Hematopoietic multipotent progenitor cell treated with erythropoietin and hydrocortisone succinate and interleukin-3 and kit ligand, for 17 days (in vitro differentiated cells): ENCODE measurements around the gene CLDN5.

Experiments used
- DNase-seq: peaks from one replicate; pipeline ENCODE4 v3.0.0-alpha.2; 2015; ENCODE audit warnings: low spot score

CLDN5 gene

GRCh38 chr22:19522190-19522880, 1.9 kb downstream of the CLDN5 start:
- DNase-seq = no peak

- DNase-seq = no peak
Observed at GRCh38 chr22:19520566-19521305, 3.5 kb downstream of the CLDN5 start.

GRCh38 chr22:19520007-19520406, 4.2 kb downstream of the CLDN5 start:
- no peak for DNase-seq

GRCh38 chr22:19519041-19519926, 4.9 kb downstream of the CLDN5 start:
- no peak for DNase-seq

- no peak for DNase-seq
Observed at GRCh38 chr22:19518635-19519034, 5.6 kb downstream of the CLDN5 start.

- DNase-seq = no peak
Observed at GRCh38 chr22:19517919-19518611, 6.1 kb downstream of the CLDN5 start.

- DNase-seq = no peak
Observed at GRCh38 chr22:19517171-19517500, 7.1 kb downstream of the CLDN5 start.

GRCh38 chr22:19516378-19517170, 7.6 kb downstream of the CLDN5 start:
- no peak for DNase-seq

- no peak for DNase-seq
Observed at GRCh38 chr22:19515654-19516377, 8.4 kb downstream of the CLDN5 start.

GRCh38 chr22:19514831-19515565, 9.2 kb downstream of the CLDN5 start:
- DNase-seq = no peak

- DNase-seq = no peak
Observed at GRCh38 chr22:19513823-19514222, 10.4 kb downstream of the CLDN5 start.

- DNase-seq = no peak
Observed at GRCh38 chr22:19510919-19511341, 13.3 kb downstream of the CLDN5 start.

- no peak for DNase-seq
Observed at GRCh38 chr22:19509923-19510322, 14.3 kb downstream of the CLDN5 start.

- DNase-seq = no peak
Observed at GRCh38 chr22:19509191-19509590, 15.0 kb downstream of the CLDN5 start.

- DNase-seq = no peak
Observed at GRCh38 chr22:19508024-19508776, 16.0 kb downstream of the CLDN5 start.

GRCh38 chr22:19507534-19507861, 16.7 kb downstream of the CLDN5 start:
- no peak for DNase-seq

- no peak for DNase-seq
Observed at GRCh38 chr22:19506212-19506611, 18.0 kb downstream of the CLDN5 start.

GRCh38 chr22:19505735-19506126, 18.5 kb downstream of the CLDN5 start:
- no peak for DNase-seq
